Measurements from ENCODE around the gene SLC9A8. TPM values are rescaled to one million over a fixed set of nuclear protein-coding genes. Genes with fewer than 3 reads are reported as not detected.

The SLC9A8 gene
- total RNA-seq, 1 experiment from 2014 or later = 7.5 TPM

DNA sequence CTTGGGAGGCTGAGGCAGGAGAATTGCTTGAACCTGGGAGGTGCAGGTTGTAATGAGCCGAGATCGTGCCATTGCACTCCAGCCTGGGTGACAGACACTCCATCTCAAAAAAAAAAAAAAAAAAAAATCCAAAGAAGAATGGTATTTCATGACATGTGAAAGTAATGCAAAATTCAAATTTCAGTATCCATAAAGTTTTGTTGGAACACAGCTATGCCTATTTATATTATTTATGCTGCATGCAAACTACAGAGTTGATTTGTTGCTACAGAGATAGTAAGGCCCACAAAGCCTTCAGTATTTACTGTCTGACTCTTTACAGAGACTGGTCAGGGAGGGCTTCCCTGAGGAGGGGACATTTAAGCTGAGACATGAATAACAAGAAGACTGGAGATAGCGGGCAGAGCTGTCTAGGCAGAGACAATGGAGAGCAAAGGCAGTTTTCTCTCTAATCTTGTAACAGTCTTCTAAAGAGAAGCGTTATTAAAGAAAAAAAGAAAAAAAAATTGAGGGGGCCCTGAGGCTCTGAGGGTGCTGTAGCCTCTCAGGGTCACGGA, 2.7 kb upstream of the SLC9A8 start:
- Histone ChIP-seq H3K79me1 (ENCODE audit: insufficient read depth, low read depth, low read length, poor library complexity, severe bottlenecking) (no peaks in the 10 kb centered on the region), H4K20me1 (ENCODE audit: control insufficient read depth, insufficient read depth, insufficient read length) (no peaks in the 10 kb centered on the region), H3K4me2 (ENCODE audit: insufficient read depth, insufficient read length, low read length) (no peak overlapping the region), H2BK20ac (ENCODE audit: low read depth, low read length, poor library complexity, severe bottlenecking) (no peak overlapping the region), H4K5ac (ENCODE audit: insufficient read length, low read depth, low read length) (no peak overlapping the region), H2BK15ac (ENCODE audit: low read depth, low read length) (no peak overlapping the region), H2AFZ (ENCODE audit: low read length) (no peak overlapping the region), H4K91ac (ENCODE audit: insufficient read length, low read depth, low read length) (no peak overlapping the region), H3K27me3 (ENCODE audit: insufficient read depth, low read length) (no peaks in the 10 kb centered on the region), H3K27ac (ENCODE audit: insufficient read length, low read depth, low read length) (no peak overlapping the region), H2BK12ac (ENCODE audit: insufficient read length, low read depth, low read length) (no peak overlapping the region), H3T11ph (ENCODE audit: low read length) (no peak overlapping the region), H3K23me2 (ENCODE audit: insufficient read length, low read depth, low read length, poor library complexity, severe bottlenecking) (peaks cover 8% of the 10 kb centered on the region), H2AK5ac (ENCODE audit: insufficient read length, low read length) (no peak overlapping the region), H3K23ac (ENCODE audit: insufficient read length, low read depth, low read length) (no peak overlapping the region), H3K4me1 (ENCODE audit: insufficient read depth, low read length) (no peaks in the 10 kb centered on the region; the same call in 1 of the 2 replicates), H3K4ac (ENCODE audit: low read depth, low read length) (no peak overlapping the region), H3K14ac (ENCODE audit: insufficient read depth, low read length) (no peak overlapping the region), H3K9ac (ENCODE audit: extremely low read depth, insufficient read length, low read length) (no peak overlapping the region), H3K79me2 (ENCODE audit: insufficient read depth, low read length) (no peaks in the 10 kb centered on the region), H3K18ac (ENCODE audit: insufficient read length, low read depth, low read length) (no peak overlapping the region), H4K8ac (replicated peaks; ENCODE audit: insufficient read length, low read depth, low read length) (no peak overlapping the region), H2BK5ac (ENCODE audit: insufficient read length, low read length) (no peak overlapping the region), H3K56ac (ENCODE audit: insufficient read length, low read depth, low read length) (no peak overlapping the region), H2BK120ac (ENCODE audit: low read depth, low read length, poor library complexity, severe bottlenecking) (no peak overlapping the region), H3K9me3 (ENCODE audit: control insufficient read depth, low read depth, low read length) (no peaks in the 10 kb centered on the region)
- Mint-ChIP-seq H3K9me3 (no peaks in the 10 kb centered on the region; a peak in 1 of 5 replicates), H3K27ac (peak overlapping the region in 1 of 3 experiments; percentile 82; a peak in 1 of 7 replicates), H3K4me3 (no peak overlapping the region; a peak in 1 of 5 replicates), H3K27me3 (ENCODE audit: low read depth) (no peaks in the 10 kb centered on the region), H3K4me1 (peaks cover 17 to 27% of the 10 kb centered on the region in 2 experiments), H3K36me3 (ENCODE audit: insufficient read depth in 1 of 3, low read depth in 3 of 3) (peaks cover 0 to 2% (median under 1%) of the 10 kb centered on the region in 3 experiments; a peak in 4 of 7 replicates)
- no CpG with 5 or more reads among the region's 5 CpGs for WGBS (ENCODE audit: extremely low coverage, insufficient read length, low lambda C conversion rate)
- no peak for TF ChIP-seq CTCF (conservative IDR thresholded peaks at IDR 0.05)
- no peak for DNase-seq

Data from H9 (cell line).